GM21529 (cell line): ENCODE results near the gene TMEM9.

Source experiments
- ATAC-seq: cut with Tn5 transposase; IDR thresholded peaks from one replicate; pipeline ENCODE4 v1.9.1; 2021; ENCODE audit not compliant: unreplicated experiment

Gene TMEM9

DNA sequence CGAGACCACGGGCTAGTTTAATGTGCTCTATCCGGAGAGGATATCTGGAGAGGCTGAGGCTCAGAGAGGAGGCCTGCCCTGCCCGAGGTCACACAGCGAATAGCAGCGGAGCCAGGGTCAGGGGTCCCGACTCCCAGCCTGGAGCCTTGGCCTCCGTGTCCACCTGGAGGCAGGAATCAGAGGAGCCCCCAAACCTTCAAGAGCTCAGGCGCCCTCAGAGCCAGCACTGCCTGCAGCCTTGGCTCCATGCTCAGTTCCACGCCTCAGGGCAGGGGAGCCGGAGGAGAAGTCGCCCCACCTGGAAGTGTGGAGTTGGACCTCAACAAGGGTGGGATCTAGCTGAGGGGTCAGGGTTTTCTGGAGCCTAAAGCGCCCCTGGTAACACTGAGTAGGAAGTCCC, 25.3 kb downstream of the TMEM9 start:
- ATAC-seq = no peak

DNA sequence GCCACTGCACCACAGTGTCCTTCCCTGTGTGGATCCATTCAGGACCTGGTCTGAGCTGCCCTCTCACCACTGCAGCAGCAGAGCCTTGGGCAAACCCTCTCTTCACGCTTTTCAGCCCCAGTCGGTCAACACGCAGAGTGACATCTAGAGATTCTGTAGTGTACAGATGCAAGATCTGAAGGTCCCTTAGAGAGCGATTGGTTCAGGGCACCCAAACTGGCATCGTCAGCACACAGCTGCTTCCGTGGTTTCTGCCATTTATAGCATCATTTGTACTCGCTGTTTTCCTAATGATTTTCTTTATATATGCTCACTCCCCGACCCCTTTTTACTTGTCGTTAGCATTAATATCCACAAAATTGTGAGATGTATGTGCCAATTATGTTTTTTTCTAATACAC, 25.8 kb downstream of the TMEM9 start:
- ATAC-seq = no peak

DNA sequence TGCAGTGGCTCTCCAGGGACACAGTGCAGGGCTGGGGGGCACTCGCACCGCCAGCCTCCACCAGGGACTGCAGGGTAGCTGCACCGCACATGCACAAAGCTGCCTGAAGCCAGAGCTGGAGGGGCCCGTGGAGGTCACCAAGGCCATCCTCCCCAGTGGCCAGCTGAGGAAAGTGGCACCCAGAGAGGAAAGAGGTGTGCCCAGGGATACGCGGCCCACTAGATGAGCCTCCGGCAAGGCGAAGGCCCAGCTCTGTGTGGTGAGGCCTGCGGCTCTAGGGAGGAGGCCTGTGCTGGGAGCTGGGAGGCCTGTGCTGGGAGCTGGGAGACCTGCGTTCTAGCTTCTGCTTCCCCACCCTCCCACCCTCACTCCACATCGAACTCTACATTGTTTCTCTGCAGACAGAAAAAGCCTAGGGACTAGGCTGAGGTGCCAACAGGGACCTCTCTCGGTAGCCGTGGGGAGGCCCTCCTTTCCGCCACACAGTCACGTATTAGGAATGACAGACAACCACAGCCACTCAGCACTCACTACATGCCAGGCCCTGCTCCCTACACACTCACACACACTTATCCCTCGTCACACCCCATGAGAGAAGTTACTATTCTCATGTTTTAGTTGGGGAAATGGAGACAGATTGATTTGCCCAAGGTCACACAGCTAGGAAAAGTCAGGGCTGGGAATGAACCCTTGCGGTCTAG, 26.4 kb downstream of the TMEM9 start:
- ATAC-seq = no peak

DNA sequence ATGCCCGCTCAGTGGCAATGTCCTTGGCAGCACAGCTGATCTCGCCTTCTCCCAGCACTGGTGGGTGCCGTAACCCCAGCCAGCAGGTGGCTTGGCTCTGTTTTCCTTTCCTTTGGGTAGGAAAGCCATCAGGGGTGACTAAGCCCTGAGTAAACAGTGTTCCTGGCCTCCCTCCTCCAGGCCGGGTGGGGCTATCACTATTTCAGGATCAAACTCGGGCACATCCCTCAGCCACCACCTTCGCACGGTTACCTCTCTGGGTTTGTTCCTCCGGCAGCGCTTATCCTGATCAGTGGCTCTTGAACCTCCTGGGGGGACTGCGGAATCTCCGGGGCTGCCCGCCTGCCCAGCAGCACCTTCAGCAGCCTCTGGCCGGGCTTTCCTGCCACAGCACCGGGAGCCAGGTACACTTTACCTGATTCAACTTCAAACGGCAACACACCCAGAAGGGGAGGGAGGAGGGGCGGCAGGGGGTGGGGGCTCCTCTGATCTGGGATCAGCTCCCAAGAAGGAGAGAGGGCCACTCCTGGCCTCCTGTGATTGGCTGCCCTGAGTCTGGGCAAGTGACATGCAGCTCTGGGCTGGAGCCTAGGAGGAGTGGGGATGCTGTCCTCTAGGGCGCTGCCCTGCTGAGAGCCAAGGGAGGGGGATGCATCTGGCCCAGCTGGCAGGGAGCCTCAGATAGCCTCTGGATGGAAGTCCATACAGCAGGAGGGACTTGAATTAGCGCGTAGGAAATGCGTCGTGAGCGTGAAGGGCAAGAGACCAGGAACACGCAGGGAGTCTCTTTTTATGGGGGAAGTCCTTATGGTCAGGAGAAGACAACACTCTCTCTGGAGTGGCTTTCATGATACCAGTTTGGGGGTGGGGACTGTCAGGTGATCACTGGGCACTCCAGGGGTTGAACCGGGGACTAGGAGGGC, 27.2 kb downstream of the TMEM9 start, which contains the start of gene ASCL5:
TSS of gene ASCL5 (minus strand) at position 353 of the 923 bp plus-strand sequence. CDS start 11,812 bp downstream, outside the sequence.
- ATAC-seq = no peak

- ATAC-seq = no peak
Measured at GRCh38 chr1:201126463-201126831, 27.8 kb downstream of the TMEM9 start.

- no peak for ATAC-seq
Measured at GRCh38 chr1:201125800-201126199, 28.5 kb downstream of the TMEM9 start.

GRCh38 chr1:201125019-201125418, 29.3 kb downstream of the TMEM9 start:
- no peak for ATAC-seq

- no peak for ATAC-seq
Measured at GRCh38 chr1:201123866-201124265, 30.4 kb downstream of the TMEM9 start.

DNA sequence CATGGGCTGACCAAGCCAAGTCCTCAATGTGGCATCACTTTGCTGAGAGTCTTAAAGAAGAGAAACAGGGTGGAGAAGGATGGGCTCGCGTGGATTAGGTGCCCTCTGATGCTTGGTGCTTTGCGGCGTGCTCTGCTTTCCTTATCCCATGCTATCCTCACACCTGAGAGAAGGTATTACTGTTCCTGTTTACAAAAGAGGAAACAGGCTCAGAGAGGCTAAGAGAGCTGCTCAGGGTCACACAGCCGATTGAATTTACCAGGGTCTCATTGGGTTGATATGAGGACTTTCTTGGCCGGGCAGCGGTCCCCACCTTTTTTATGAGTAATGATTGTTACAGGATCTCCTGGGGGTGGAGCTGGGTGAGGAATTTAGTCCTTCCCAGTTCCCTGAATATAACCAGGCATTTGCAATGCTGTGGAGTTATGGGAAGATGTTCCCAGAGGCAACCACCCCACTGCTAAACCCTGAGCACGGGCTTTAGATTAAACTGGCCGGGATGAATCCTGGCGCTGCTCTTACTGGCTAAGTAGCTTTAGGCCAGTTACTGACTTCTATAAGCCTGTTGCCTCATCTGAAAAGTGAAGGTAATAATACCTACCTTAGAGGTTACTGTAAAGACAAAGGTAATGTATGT, 31.8 kb downstream of the TMEM9 start:
- ATAC-seq = no peak

DNA sequence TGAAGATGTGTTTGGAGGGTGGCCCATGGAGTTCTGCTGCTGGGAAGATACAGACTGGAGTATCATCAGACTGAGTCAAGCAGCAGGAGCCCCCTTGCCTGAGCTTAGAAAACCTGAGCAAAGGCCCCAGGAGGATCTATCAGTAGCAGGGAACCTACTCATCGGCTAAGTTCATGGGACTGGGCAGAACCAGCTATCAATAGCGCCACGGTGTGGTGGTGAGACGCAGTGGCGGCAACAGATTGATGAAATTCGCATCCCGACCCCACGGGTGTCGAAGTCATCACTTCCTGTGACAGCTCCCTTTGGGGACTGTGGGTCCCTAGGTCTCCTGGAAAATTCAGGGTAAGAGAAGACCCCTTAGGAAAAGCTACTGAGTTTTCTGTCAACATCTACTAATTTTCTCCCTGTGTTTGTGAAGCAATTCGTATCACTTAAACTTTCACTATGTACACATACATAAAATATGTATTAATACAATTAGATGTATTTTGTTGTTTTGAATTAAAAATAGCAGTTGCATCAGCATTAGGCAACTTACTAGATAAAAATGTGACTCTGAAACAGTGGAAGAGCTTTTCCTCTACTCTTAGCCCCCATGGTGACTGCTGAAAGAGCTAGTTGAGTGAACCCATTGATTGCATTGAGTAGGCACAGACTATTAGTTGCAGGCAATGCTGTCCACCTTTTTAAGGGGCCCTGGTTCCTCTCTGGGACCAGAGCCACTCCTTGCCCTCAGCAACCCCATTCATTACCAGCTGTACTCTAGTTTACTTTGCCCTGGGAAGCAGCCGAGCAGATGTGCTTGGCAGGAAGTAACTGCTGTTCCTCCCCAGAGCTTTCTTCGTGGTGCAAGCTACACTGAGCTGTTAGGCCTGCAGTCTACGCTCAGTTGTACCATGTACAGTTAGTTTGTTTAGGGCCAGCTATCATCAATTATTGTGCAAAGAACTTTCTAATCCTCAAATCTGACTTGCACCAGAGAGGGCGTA, 34.8 kb downstream of the TMEM9 start:
- no peak for ATAC-seq

GRCh38 chr1:201116091-201116490, 38.2 kb downstream of the TMEM9 start:
- no peak for ATAC-seq

DNA sequence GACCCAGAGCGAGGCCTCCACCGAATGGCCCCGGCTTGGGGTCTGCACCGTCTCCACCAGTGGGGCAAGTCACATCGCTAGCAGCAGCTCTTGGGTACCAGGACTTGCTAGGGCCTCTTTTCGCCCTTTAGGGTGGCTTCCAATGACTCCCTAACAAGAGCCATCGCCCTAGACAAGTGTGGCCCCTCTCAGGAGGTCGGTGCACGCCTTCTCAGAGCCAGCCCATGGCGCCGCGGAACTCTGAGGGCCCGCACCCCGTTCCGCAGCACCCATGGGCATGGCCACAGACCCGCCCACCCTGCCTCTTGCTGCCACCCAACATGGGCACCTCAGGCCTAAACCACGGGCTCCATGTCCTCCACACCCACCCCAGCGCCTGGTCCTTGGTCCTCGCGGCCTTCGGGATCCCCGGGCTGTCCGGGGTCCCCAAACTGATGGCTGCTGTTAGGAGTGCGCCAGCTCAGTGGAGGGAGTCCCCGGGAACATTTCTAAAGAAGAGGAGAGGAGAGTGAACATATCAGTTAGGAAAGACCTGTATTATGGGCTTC, 38.8 kb downstream of the TMEM9 start:
- no peak for ATAC-seq

- ATAC-seq = peak; percentile 97
Measured at GRCh38 chr1:201114245-201115131, 39.8 kb downstream of the TMEM9 start.

GRCh38 chr1:201113451-201114244, 40.6 kb downstream of the TMEM9 start:
- ATAC-seq = no peak

DNA sequence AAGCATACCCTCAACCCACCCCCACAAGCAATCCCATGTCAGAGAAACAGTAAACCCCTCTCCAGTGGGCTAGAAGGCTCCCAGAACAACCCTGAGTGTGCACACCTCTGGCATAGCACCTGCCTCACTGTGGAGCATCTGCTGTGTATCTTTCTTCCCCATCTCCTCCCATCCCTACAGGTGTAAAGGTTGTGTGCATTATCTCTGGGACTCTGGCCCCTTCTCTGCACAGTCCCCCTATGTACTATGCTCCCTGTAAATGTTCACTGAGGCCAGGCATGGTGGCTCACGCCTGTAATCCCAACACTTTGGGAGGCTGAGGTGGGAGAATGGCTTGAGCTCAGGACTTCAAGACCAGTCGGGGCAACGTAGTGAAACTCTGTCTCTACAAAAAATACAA, 41.3 kb downstream of the TMEM9 start:
- no peak for ATAC-seq

DNA sequence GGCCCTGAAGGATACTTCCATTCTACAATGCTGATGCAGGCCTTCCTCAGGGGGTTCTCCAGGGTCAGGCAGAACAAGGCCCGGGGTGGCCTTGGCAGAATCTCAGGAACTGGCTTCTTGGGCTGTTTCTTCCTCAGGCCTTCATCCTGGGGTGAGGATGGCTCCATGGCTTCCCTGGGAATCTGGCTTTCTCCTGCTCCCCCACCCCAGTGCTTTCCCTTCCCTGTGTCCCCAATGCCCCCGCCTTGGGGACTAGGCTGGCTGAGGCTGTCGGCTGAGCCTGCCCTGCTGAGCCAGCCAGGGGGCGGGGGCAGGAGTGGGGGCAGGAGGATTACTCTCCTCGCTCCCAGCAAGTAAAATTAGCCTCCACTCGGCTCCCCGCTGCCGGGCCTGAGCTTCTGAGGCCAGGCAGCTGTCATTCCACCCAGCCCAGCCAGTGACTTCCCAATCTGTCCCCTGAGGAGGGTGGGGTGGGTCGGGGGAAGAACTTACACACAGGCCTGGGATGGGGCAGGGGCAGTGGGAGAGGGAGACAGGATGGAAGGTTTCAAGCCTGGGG, 42.0 kb downstream of the TMEM9 start, which contains the start of gene CACNA1S:
TSS of gene CACNA1S (minus strand) at position 254 of the 559 bp plus-strand sequence. CDS start at position 167, 87 bp downstream.
- ATAC-seq = no peak

DNA sequence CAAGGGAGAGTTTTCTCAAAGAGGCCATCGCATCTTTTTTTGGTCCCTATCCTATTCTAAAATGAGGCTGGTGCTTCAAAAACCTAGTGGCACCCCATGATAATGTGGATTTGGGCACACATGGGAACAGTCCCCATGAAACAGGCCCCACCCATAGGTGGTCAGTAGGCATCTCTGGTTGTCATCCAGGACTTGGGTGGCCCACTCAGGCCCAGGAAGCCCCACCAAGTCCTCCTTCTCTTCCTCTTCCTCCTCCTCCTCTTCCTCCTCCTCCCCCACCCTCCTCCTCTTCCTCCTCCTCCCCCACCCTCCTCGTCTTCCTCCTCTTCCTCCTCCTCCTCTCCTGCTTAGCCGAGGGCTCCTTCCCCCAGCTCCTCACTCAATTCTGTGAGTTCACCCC, 42.6 kb downstream of the TMEM9 start:
- ATAC-seq = no peak

GRCh38 chr1:201111156-201111555, 43.1 kb downstream of the TMEM9 start:
- ATAC-seq = no peak
